Activated naive CD8-positive, alpha-beta T cell treated with anti-CD3 and anti-CD28 coated beads, Interleukin-2, amount 50 U/mL, for 24 hours (primary cell): ENCODE measurements around the gene CCDC102A.

Experiments
- ATAC-seq: fragments of 150-1000 bp; cut with Tn5 transposase; one replicate; pipeline ENCODE4 v1.10.0; 2021
- DNase-seq: peaks from one replicate; pipeline ENCODE4 v3.0.0; 2021
- H3K27ac Mint-ChIP-seq: one replicate; pipeline ENCODE4 v1.8.0; 2021; ENCODE audit warnings: mild to moderate bottlenecking, mixed read lengths
- H3K27me3 Mint-ChIP-seq: one replicate; pipeline ENCODE4 v1.8.0; 2021; ENCODE audit warnings: mixed read lengths
- H3K36me3 Mint-ChIP-seq: one replicate; pipeline ENCODE4 v1.8.0; 2021; ENCODE audit warnings: low read depth, mixed read lengths
- H3K4me1 Mint-ChIP-seq: one replicate; pipeline ENCODE4 v1.8.0; 2021; ENCODE audit warnings: mixed read lengths
- H3K4me3 Mint-ChIP-seq: one replicate; pipeline ENCODE4 v1.8.0; 2021; ENCODE audit warnings: mild to moderate bottlenecking, moderate library complexity, mixed read lengths
- H3K9me3 Mint-ChIP-seq: one replicate; pipeline ENCODE4 v1.8.0; 2021; ENCODE audit warnings: mixed read lengths

The CCDC102A gene

GRCh38 chr16:57479976-57480753 is 56.2 kb downstream of the CCDC102A start:
- no peaks in the 10 kb centered on the region for H3K9me3 Mint-ChIP-seq
- no peak overlapping the region for H3K27ac Mint-ChIP-seq
- H3K4me3 Mint-ChIP-seq, result no peak overlapping the region
- ATAC-seq (no peak), DNase-seq (no peak)
- H3K27me3 Mint-ChIP-seq, result no peaks in the 10 kb centered on the region
- no peaks in the 10 kb centered on the region for H3K36me3 Mint-ChIP-seq
- H3K4me1 Mint-ChIP-seq, result peaks cover 18% of the 10 kb centered on the region

GRCh38 chr16:57479205-57479975 is 57.0 kb downstream of the CCDC102A start:
- Mint-ChIP-seq H3K36me3 (no peaks in the 10 kb centered on the region), H3K27me3 (no peaks in the 10 kb centered on the region), H3K9me3 (no peaks in the 10 kb centered on the region), H3K4me1 (peaks cover 16% of the 10 kb centered on the region), H3K27ac (no peak overlapping the region), H3K4me3 (no peak overlapping the region)
- DNase-seq (no peak), ATAC-seq (no peak)

DNA sequence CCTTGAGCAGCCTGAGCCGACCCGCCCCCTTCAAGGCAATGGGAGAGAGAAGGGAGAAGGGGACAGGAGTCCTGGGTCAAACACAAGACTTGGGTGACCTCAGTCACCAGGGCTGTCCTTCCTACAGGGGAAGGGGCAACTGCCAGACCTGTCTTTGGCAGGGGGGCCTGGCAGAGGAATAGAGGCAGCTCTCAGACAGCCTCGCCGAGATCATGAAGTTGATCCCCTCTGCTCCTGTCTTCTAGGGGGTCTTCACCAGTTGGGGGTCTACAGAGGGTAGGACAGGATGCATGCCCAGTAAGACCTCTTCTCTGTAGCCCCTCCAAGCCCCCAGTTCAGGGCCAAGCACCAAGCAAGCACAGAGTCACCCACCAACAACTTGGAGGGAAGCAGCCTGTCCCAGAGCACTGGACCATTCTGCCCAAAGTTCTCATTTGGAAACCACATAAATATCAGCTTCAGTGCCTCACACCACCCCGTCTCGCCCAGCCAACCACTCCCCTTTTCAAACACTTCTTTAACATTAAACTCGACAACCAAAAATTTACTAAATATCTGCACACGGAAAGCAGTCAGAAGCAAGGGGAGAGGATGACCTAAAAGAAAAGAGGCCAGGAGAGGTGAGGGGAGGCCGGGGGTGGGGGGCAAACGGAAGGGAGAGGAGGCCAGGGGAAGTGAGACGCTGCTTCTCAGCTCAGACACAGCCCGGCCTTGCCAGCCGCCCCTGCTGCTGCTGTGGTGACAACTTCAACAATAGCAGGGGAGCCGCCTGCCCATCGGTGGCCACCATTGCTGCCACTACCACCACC is 57.8 kb downstream of the CCDC102A start:
- Mint-ChIP-seq H3K27ac (peak overlapping the region; percentile 47), H3K36me3 (no peaks in the 10 kb centered on the region), H3K9me3 (no peaks in the 10 kb centered on the region), H3K27me3 (no peaks in the 10 kb centered on the region), H3K4me3 (no peak overlapping the region), H3K4me1 (peaks cover 16% of the 10 kb centered on the region)
- ATAC-seq (no peak), DNase-seq (no peak)

DNA sequence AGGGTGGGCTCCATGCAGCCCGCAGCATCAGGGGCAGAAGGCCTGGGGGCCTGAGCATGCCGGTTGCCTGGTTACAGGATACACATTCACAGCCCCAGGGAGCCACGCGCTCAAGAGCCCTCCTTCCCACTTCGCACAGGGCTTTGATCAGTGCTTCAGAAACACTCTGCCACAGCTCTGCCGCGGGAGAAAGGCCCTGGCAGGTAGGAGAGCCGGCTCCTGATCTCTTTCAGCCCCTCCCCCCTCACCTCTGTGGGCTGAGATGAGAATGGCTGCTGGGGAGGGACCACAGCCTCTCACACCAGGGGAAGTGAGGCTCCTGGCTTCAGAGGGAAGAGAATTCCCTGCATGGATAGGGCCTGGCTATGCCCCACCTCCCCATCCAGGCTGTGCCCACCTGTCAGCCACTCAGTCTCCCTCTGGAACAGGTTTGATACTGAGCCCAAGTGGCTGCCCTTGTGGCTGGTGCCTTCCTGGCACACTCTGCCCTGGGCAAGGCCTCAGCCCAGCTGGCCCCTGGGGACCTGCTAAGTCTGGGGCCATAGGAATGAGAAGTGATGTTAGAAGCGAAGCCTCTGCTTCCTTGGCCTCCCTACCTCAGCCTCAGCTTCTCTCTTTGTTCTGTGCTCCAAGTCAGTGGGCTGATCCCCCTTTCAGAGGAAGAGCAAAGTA is 58.7 kb downstream of the CCDC102A start:
- no peak for ATAC-seq
- no peak for DNase-seq
- peaks cover 16% of the 10 kb centered on the region for H3K4me1 Mint-ChIP-seq
- no peak overlapping the region for H3K27ac Mint-ChIP-seq
- H3K9me3 Mint-ChIP-seq, result no peaks in the 10 kb centered on the region
- H3K4me3 Mint-ChIP-seq, result no peak overlapping the region
- no peaks in the 10 kb centered on the region for H3K36me3 Mint-ChIP-seq
- no peaks in the 10 kb centered on the region for H3K27me3 Mint-ChIP-seq

- no peak overlapping the region for H3K4me3 Mint-ChIP-seq
These were observed 59.6 kb downstream of the CCDC102A start for GRCh38 chr16:57476546-57477410.

GRCh38 chr16:57475711-57476339 is 60.5 kb downstream of the CCDC102A start:
- no peak overlapping the region for H3K27ac Mint-ChIP-seq
- no peak overlapping the region for H3K4me3 Mint-ChIP-seq
- no peaks in the 10 kb centered on the region for H3K27me3 Mint-ChIP-seq
- peaks cover 16% of the 10 kb centered on the region for H3K4me1 Mint-ChIP-seq
- DNase-seq, result peak; percentile 71
- peak; percentile 92 for ATAC-seq
- peaks cover 5% of the 10 kb centered on the region for H3K36me3 Mint-ChIP-seq
- H3K9me3 Mint-ChIP-seq, result no peaks in the 10 kb centered on the region

More at GRCh38 chr16:57476546-57477410, 59.6 kb downstream of the CCDC102A start:
- ATAC-seq (no peak), DNase-seq (no peak)
- H3K27ac Mint-ChIP-seq, result no peak overlapping the region
- H3K4me1 Mint-ChIP-seq, result peaks cover 16% of the 10 kb centered on the region
- H3K36me3 Mint-ChIP-seq, result peaks cover 4% of the 10 kb centered on the region
- H3K27me3 Mint-ChIP-seq, result no peaks in the 10 kb centered on the region
- H3K9me3 Mint-ChIP-seq, result no peaks in the 10 kb centered on the region

DNA sequence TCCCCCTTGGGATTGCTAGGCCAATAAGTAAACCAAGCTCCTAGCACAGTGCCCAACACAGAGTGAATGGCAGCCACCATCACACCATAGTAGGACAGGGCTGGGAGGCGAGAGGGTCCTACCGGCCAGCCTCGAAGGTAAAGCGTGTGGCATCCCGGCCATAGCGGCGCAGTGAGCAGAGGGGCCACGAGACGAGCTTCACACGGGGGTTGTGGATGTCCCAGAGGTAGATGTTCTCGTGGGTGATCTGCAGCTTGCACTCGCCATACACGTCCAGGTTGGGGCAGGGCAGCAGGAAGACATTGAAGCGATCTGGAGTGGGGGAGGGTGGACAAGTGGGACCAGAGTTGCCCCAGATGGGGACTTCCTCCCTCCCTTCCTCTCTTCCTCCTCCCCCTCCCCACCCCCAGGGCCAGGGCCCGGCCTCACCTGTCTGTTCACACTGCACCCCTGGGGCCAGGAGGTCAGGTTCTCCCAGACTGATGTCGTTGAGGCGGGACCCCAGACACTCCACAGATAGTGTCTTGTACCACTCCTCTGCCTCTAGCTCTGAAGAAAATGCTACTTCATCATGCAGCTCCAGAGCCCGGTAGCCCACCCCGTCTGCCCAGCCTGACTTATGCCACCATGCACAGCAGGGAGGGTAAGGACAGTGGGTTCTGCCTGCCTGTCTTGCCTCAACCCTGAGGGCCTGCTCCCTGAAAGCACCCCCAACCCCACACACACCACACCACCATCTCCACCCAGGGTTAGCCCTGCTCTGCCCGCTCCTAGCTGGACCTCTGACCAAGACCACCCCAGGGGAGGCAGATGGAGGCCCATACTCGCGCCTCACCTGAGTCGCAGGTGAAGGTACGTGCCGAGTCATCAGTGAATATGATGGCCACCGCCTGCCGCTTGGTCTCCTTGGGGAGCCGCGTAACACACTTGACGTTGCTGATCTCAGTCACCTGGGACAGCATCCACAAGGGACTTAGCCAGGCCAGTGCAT is 61.4 kb downstream of the CCDC102A start:
- Mint-ChIP-seq H3K4me1 (peaks cover 16% of the 10 kb centered on the region), H3K27ac (no peak overlapping the region), H3K36me3 (peaks cover 9% of the 10 kb centered on the region), H3K27me3 (no peaks in the 10 kb centered on the region), H3K9me3 (no peaks in the 10 kb centered on the region), H3K4me3 (no peak overlapping the region)
- ATAC-seq (no peak), DNase-seq (no peak)

DNA sequence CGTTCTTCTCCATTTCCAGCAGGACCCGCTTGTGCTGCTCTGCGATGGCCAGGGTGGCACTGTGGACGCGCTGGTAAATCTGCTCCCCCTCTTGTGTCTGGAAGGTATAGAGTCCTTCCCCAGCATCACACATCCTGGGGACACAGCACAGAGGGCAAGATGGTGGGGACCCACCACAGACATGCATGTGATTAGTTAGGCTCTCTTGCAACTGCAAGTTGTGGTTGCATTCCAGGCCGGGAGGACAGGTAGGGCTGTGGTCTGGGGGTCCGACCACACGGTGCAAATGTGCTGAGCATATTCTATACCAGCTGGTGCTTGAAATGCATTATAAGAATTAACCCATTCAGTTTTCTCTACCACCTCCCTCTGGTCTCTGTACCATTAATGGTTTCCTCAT is 62.5 kb downstream of the CCDC102A start:
- H3K27me3 Mint-ChIP-seq, result no peaks in the 10 kb centered on the region

DNA sequence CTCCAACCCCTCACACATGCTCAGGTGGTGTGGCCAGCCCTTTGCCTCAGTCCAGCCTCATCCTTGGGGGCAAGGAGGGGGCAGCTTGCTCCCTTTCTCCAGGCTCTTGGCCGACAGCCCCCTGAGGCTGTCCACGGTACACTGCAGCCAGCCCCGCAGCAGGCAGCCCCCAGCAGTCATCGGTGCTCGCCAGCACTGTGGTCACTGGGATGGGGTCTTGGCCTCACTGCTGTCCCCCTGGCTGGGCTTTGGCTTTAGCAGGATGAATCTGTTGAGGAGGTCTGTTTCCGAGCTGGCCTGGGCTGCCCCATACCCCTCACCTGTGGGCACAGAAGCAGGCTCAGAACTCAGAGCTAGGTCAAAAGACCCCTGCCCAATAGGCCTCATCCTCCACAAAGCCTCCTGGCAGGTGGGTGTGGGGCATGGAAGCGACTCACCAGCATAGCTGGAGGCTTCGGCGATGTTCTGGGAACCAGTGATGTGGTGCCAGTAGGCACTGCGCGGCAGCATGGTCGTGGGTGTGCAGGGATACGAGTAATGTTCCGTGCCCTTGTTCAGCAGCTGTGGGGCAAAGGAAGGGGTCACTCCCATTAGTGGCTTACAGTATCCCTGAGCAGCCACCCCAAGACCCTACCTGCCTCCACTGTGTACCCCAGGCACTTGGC is 63.1 kb downstream of the CCDC102A start:
- ATAC-seq (no peak), DNase-seq (no peak)
- peaks cover 11% of the 10 kb centered on the region for H3K4me1 Mint-ChIP-seq
- no peaks in the 10 kb centered on the region for H3K27me3 Mint-ChIP-seq
- no peak overlapping the region for H3K4me3 Mint-ChIP-seq
- peaks cover 20% of the 10 kb centered on the region for H3K36me3 Mint-ChIP-seq
- H3K9me3 Mint-ChIP-seq, result no peaks in the 10 kb centered on the region
- H3K27ac Mint-ChIP-seq, result no peak overlapping the region

More for the DNA sequence above, 62.5 kb downstream of the CCDC102A start:
- no peak overlapping the region for H3K4me3 Mint-ChIP-seq
- H3K4me1 Mint-ChIP-seq, result peaks cover 15% of the 10 kb centered on the region
- DNase-seq, result no peak
- ATAC-seq, result no peak
- H3K9me3 Mint-ChIP-seq, result no peaks in the 10 kb centered on the region
- no peak overlapping the region for H3K27ac Mint-ChIP-seq
- peaks cover 15% of the 10 kb centered on the region for H3K36me3 Mint-ChIP-seq

DNA sequence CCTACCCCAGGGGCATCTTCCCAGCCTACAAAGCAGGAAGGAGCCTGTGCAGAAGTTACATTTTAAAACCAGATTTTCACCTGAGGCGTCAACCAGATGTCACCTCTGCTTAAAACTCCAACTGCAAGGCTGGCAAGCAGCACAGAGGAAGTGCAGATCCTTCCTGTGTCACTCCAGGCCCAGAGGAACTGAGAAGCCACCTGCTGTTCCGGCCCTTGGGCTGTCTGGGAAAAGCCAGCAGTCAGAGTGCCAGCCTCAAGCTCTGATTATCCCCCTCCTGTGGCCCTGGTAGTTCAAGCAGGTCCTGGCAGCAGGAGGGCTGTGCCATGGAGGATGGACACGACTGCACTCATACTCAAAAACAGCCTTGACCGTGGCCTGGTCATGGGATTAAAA is 63.7 kb downstream of the CCDC102A start:
- ATAC-seq, result no peak
- DNase-seq, result no peak
- no peaks in the 10 kb centered on the region for H3K27me3 Mint-ChIP-seq
- peaks cover 24% of the 10 kb centered on the region for H3K36me3 Mint-ChIP-seq
- no peak overlapping the region for H3K27ac Mint-ChIP-seq
- H3K9me3 Mint-ChIP-seq, result no peaks in the 10 kb centered on the region
- no peak overlapping the region for H3K4me3 Mint-ChIP-seq
- peaks cover 11% of the 10 kb centered on the region for H3K4me1 Mint-ChIP-seq

- peaks cover 24% of the 10 kb centered on the region for H3K36me3 Mint-ChIP-seq
- peak overlapping the region; percentile 32 for H3K27ac Mint-ChIP-seq
These were observed 64.3 kb downstream of the CCDC102A start for GRCh38 chr16:57471852-57472664.

More at GRCh38 chr16:57471852-57472664, 64.3 kb downstream of the CCDC102A start:
- DNase-seq (no peak), ATAC-seq (no peak)
- no peaks in the 10 kb centered on the region for H3K27me3 Mint-ChIP-seq
- no peaks in the 10 kb centered on the region for H3K9me3 Mint-ChIP-seq
- no peak overlapping the region for H3K4me3 Mint-ChIP-seq
- H3K4me1 Mint-ChIP-seq, result peaks cover 11% of the 10 kb centered on the region
